ENCODE data around the gene FOXJ2. TPM values are rescaled to one million over a fixed set of nuclear protein-coding genes. Genes with fewer than 3 reads are reported as not detected.
A peak's percentile ranks its signal among the peaks of the same experiment; 100 is the strongest.
"Not testable (repeated sequence)": the region's sequence is repeated elsewhere in the genome, so short reads cannot be mapped to it uniquely, and the experiment has no call there.

Gene FOXJ2
- total RNA-seq, 8 experiments from 2014 or later, result 4.5 to 12.8 (median 7.9) TPM

GRCh38 chr12:8080120-8080519 lies 47.6 kb downstream of the FOXJ2 start:
- Histone ChIP-seq H3K27ac (no peak overlapping the region), H3K4me1 (replicated peaks in 1 of 2) (peaks cover 12 to 42% of the 10 kb centered on the region in 2 donors), H3K4me3 (no peak overlapping the region)
- no peak for ATAC-seq (replicated peaks in 6 of 8)
- in situ Hi-C loops (cut with MboI; ENCODE audit: low pct_unique_long_range_greater_than_20kb in 2 of 9, low sequenced_read_pairs in 9 of 9, unreplicated experiment in 9 of 9), result no loop called here

- H3K4me1 ChIP-seq (replicated peaks in 1 of 2), result peaks cover 12 to 42% of the 10 kb centered on the region in 2 donors
- no peak for ATAC-seq (replicated peaks in 6 of 8)
- in situ Hi-C loops (cut with MboI; ENCODE audit: low pct_unique_long_range_greater_than_20kb in 2 of 9, low sequenced_read_pairs in 9 of 9, unreplicated experiment in 9 of 9), result no loop called here
- 0 to 7% (median 0%) methylated on average over 3 to 14 of the region's 15 CpGs; no CpG with 5 or more reads in 1 of the 10 experiments for WGBS, 10 experiments
- H3K27ac ChIP-seq, result peak overlapping the region; percentile 94 to 96
- H3K4me3 ChIP-seq, result peak overlapping the region; percentile 62 to 94 (median 83)
Observed at GRCh38 chr12:8081251-8081920, 48.9 kb downstream of the FOXJ2 start.

- peak overlapping the region; percentile 94 to 96 for H3K27ac ChIP-seq
- in situ Hi-C loops (cut with MboI; ENCODE audit: low pct_unique_long_range_greater_than_20kb in 2 of 9, low sequenced_read_pairs in 9 of 9, unreplicated experiment in 9 of 9), result no loop called here
- ATAC-seq (replicated peaks in 6 of 8), result no peak
- H3K4me1 ChIP-seq (replicated peaks in 1 of 2), result peaks cover 5 to 30% of the 10 kb centered on the region in 2 donors
- H3K4me3 ChIP-seq, result peak overlapping the region; percentile 62 to 94 (median 83)
- WGBS, 10 experiments, result 0 to 33% (median 3%) methylated on average over 1 to 4 of the region's 4 CpGs; no CpG with 5 or more reads in 1 of the 10 experiments
Observed at GRCh38 chr12:8082808-8083100, 50.2 kb downstream of the FOXJ2 start.

GRCh38 chr12:8084351-8084750 lies 51.8 kb downstream of the FOXJ2 start:
- ATAC-seq (replicated peaks in 6 of 8); in situ Hi-C loops (cut with MboI; ENCODE audit: low pct_unique_long_range_greater_than_20kb in 2 of 9, low sequenced_read_pairs in 9 of 9, unreplicated experiment in 9 of 9); H3K4me3 ChIP-seq; H3K27ac ChIP-seq: not testable (repeated sequence)
- WGBS, 10 experiments, result 80% methylated on average over 1 to 3 of the region's 3 CpGs; no CpG with 5 or more reads in 8 of the 10 experiments
- H3K4me1 ChIP-seq (replicated peaks in 1 of 2), result peaks cover 5 to 25% of the 10 kb centered on the region in 2 donors

GRCh38 chr12:8087666-8088065 lies 55.1 kb downstream of the FOXJ2 start:
- no peak for ATAC-seq (replicated peaks in 6 of 8)
- in situ Hi-C loops (cut with MboI; ENCODE audit: low pct_unique_long_range_greater_than_20kb in 2 of 9, low sequenced_read_pairs in 9 of 9, unreplicated experiment in 9 of 9), result no loop called here
- H3K4me1 ChIP-seq (replicated peaks in 1 of 2), result peaks cover 5 to 18% of the 10 kb centered on the region in 2 donors
- H3K27ac ChIP-seq, result no peak overlapping the region
- no peak overlapping the region for H3K4me3 ChIP-seq
- WGBS, 10 experiments, result 83 to 100% (median 90%) methylated on average over 1 to 2 of the region's 2 CpGs; no CpG with 5 or more reads in 4 of the 10 experiments

GRCh38 chr12:8088574-8088973 lies 56.1 kb downstream of the FOXJ2 start:
- no peak overlapping the region for H3K27ac ChIP-seq

GRCh38 chr12:8089277-8089676 lies 56.8 kb downstream of the FOXJ2 start:
- in situ Hi-C loops (cut with MboI; ENCODE audit: low pct_unique_long_range_greater_than_20kb in 2 of 9, low sequenced_read_pairs in 9 of 9, unreplicated experiment in 9 of 9); ATAC-seq (replicated peaks in 6 of 8); H3K4me1 ChIP-seq (replicated peaks in 1 of 2); H3K4me3 ChIP-seq; H3K27ac ChIP-seq: not testable (repeated sequence)
- 80 to 100% (median 92%) methylated on average over 1 to 11 of the region's 11 CpGs; no CpG with 5 or more reads in 1 of the 10 experiments for WGBS, 10 experiments

More at GRCh38 chr12:8088574-8088973, 56.1 kb downstream of the FOXJ2 start:
- H3K4me3 ChIP-seq, result no peak overlapping the region
- 60 to 100% (median 90%) methylated on average over 1 to 3 of the region's 3 CpGs; no CpG with 5 or more reads in 1 of the 10 experiments for WGBS, 10 experiments
- ATAC-seq (replicated peaks in 6 of 8), result no peak
- in situ Hi-C loops (cut with MboI; ENCODE audit: low pct_unique_long_range_greater_than_20kb in 2 of 9, low sequenced_read_pairs in 9 of 9, unreplicated experiment in 9 of 9), result no loop called here
- peaks cover 3 to 11% of the 10 kb centered on the region in 2 donors for H3K4me1 ChIP-seq (replicated peaks in 1 of 2)

- Histone ChIP-seq H3K4me3 (no peak overlapping the region), H3K27ac (no peak overlapping the region), H3K4me1 (replicated peaks in 1 of 2) (no peaks in the 10 kb centered on the region)
- 40 to 100% (median 93%) methylated on average over 1 to 5 of the region's 5 CpGs; no CpG with 5 or more reads in 1 of the 10 experiments for whole genome bisulfite sequencing, 10 experiments
- in situ Hi-C loops (cut with MboI; ENCODE audit: low pct_unique_long_range_greater_than_20kb in 2 of 9, low sequenced_read_pairs in 9 of 9, unreplicated experiment in 9 of 9), result no loop called here
- no peak for ATAC-seq (replicated peaks in 6 of 8)
Observed at GRCh38 chr12:8089716-8090115, 57.2 kb downstream of the FOXJ2 start.

GRCh38 chr12:8093291-8093690 lies 60.8 kb downstream of the FOXJ2 start:
- 80 to 100% (median 96%) methylated on average over 2 to 3 of the region's 3 CpGs; no CpG with 5 or more reads in 2 of the 10 experiments for WGBS, 10 experiments
- ATAC-seq (replicated peaks in 6 of 8), result no peak
- H3K27ac ChIP-seq, result no peak overlapping the region
- no peak overlapping the region for H3K4me3 ChIP-seq
- in situ Hi-C loops (cut with MboI; ENCODE audit: low pct_unique_long_range_greater_than_20kb in 2 of 9, low sequenced_read_pairs in 9 of 9, unreplicated experiment in 9 of 9), result no loop called here
- no peaks in the 10 kb centered on the region for H3K4me1 ChIP-seq (replicated peaks in 1 of 2)

- WGBS, 10 experiments, result 80 to 100% (median 100%) methylated on average over 1 to 2 of the region's 2 CpGs
- no peaks in the 10 kb centered on the region for H3K4me1 ChIP-seq (replicated peaks in 1 of 2)
- no peak overlapping the region for H3K27ac ChIP-seq
- no peak overlapping the region for H3K4me3 ChIP-seq
- in situ Hi-C loops (cut with MboI; ENCODE audit: low pct_unique_long_range_greater_than_20kb in 2 of 9, low sequenced_read_pairs in 9 of 9, unreplicated experiment in 9 of 9), result no loop called here
- no peak for ATAC-seq (replicated peaks in 6 of 8)
Observed at GRCh38 chr12:8096281-8096915, 63.9 kb downstream of the FOXJ2 start.

GRCh38 chr12:8099235-8099634 lies 66.7 kb downstream of the FOXJ2 start:
- in situ Hi-C loops (cut with MboI; ENCODE audit: low pct_unique_long_range_greater_than_20kb in 2 of 9, low sequenced_read_pairs in 9 of 9, unreplicated experiment in 9 of 9), result no loop called here
- Histone ChIP-seq H3K27ac (no peak overlapping the region), H3K4me3 (no peak overlapping the region), H3K4me1 (replicated peaks in 1 of 2) (no peaks in the 10 kb centered on the region)
- WGBS, 10 experiments, result 80 to 81% methylated on average over 1 to 3 of the region's 3 CpGs; no CpG with 5 or more reads in 8 of the 10 experiments
- ATAC-seq (replicated peaks in 6 of 8), result no peak
